Liver (tissue), 9 donors: Measurements from ENCODE around the gene TNS2. TPM values are rescaled to one million over a fixed set of nuclear protein-coding genes. Genes with fewer than 3 reads are reported as not detected.
A peak's percentile ranks its signal among the peaks of the same experiment; 100 is the strongest.

Experiments
- DNase-seq: peaks from one replicate; pipeline ENCODE4 v3.0.0-alpha.2; 2017; ENCODE audit warnings: low spot score
- H3K27ac ChIP-seq, 2 donors: one replicate each; pipeline ENCODE4 v1.7.0; 2013; ENCODE audit warnings: inconsistent platforms in 2 of 2, low read length in 2 of 2, control low read depth in 1 of 2, low read depth in 1 of 2, mild to moderate bottlenecking in 1 of 2
- H3K27me3 ChIP-seq, 4 donors: one replicate each; pipeline versions ENCODE4 v1.6.1 to v1.7.0; 2013; ENCODE audit warnings: low read length in 3 of 4, inconsistent platforms in 1 of 4, mild to moderate bottlenecking in 1 of 4, moderate library complexity in 1 of 4; ENCODE audit not compliant: control insufficient read depth in 4 of 4, insufficient read depth in 4 of 4
- H3K36me3 ChIP-seq, 4 donors: one replicate each; pipeline versions ENCODE4 v1.6.1 to v1.7.0; 2013; ENCODE audit warnings: low read length in 3 of 4, mild to moderate bottlenecking in 3 of 4, low read depth in 1 of 4, moderate library complexity in 1 of 4; ENCODE audit not compliant: control insufficient read depth in 4 of 4, insufficient read depth in 3 of 4
- H3K4me1 ChIP-seq, 4 donors: one replicate each; pipeline versions ENCODE4 v1.6.1 to v1.7.0; 2013; ENCODE audit warnings: low read length in 3 of 4, mild to moderate bottlenecking in 3 of 4, moderate library complexity in 1 of 4; ENCODE audit not compliant: control insufficient read depth in 4 of 4, insufficient read depth in 4 of 4
- H3K4me3 ChIP-seq, 3 donors: one replicate each; pipeline versions ENCODE4 v1.6.1 to v1.7.0; 2013; ENCODE audit warnings: low read length in 3 of 3, control low read depth in 1 of 3, low read depth in 1 of 3, mild to moderate bottlenecking in 1 of 3
- H3K9ac ChIP-seq, 2 donors: one replicate each; pipeline ENCODE4 v1.7.0; 2013; ENCODE audit warnings: low read length in 2 of 2, mild to moderate bottlenecking in 2 of 2, moderate library complexity in 2 of 2, control low read depth in 1 of 2, low read depth in 1 of 2
- H3K9me3 ChIP-seq, 4 donors: one replicate each; pipeline versions ENCODE4 v1.6.1 to v1.7.0; 2013; ENCODE audit warnings: low read length in 3 of 4; ENCODE audit not compliant: control insufficient read depth in 4 of 4
- CTCF ChIP-seq: fragments of 150-350 bp; IDR thresholded peaks from 2 replicates; pipeline ENCODE4 v1.5.1; 2017; ENCODE audit warnings: improper control_type of control experiment, low read depth, low read length; ENCODE audit not compliant: missing input control
- EGR1 ChIP-seq, 2 donors: IDR thresholded peaks; 2 replicates each; pipeline ENCODE4 v1.6.1; 2016 to 2018; ENCODE audit warnings: antibody characterized with exemption in 2 of 2, low read depth in 2 of 2
- JUND ChIP-seq, 2 donors: IDR thresholded peaks; 2 replicates each; pipeline ENCODE4 v1.6.1; 2016; ENCODE audit warnings: antibody characterized with exemption in 2 of 2
- RAD21 ChIP-seq, 2 donors: IDR thresholded peaks; 2 replicates each; pipeline ENCODE4 v1.6.1; 2016; ENCODE audit warnings: antibody characterized with exemption in 2 of 2, mild to moderate bottlenecking in 2 of 2
- REST ChIP-seq: IDR thresholded peaks from 2 replicates; pipeline ENCODE4 v1.6.1; 2016; ENCODE audit warnings: antibody characterized with exemption, mild to moderate bottlenecking
- RXRA ChIP-seq, 2 donors: IDR thresholded peaks; 2 replicates each; pipeline ENCODE4 v1.6.1; 2017 to 2018; ENCODE audit warnings: antibody characterized with exemption in 2 of 2, mild to moderate bottlenecking in 1 of 2
- YY1 ChIP-seq: IDR thresholded peaks from 2 replicates; pipeline ENCODE4 v1.6.1; 2016; ENCODE audit warnings: antibody characterized with exemption, mild to moderate bottlenecking
- ZBTB33 ChIP-seq: IDR thresholded peaks from 2 replicates; pipeline ENCODE4 v1.6.1; 2016; ENCODE audit warnings: antibody characterized with exemption
- WGBS: extraction: QIAGEN DNeasy Blood & Tissue Kit; methylation state at CpG from one replicate; pipeline ENCODE4 v1.1.7; 2013; 5-methylcytosine and 5-hydroxymethylcytosine counted together
- polyA plus RNA-seq, 2 donors: library from polyadenylated mRNA; stranded (reverse) in 1 of 2; unstranded in 1 of 2; fragments of 200-250 nt in 1 of 2; fragments of >200 nt in 1 of 2; fragmentation: Nextera tagmentation in 1 of 2; extraction: Ambion mirVana in 1 of 2; gene quantifications; one replicate each; pipeline versions ENCODE4 v1.2.1 to v1.2.3, GENCODE V29; 2013 to 2015
- total RNA-seq, 2 donors: library from RNA; depleted of rRNA; stranded (reverse); fragments of >200 nt; gene quantifications; one replicate each; pipeline ENCODE4 v1.2.3, GENCODE V29; 2014
- donor health status: healthy.
- donor health status: healthy.
- donor health status: healthy.
- donor health status: healthy.
- donor health status: healthy.

TNS2 gene
- total and polyA plus RNA-seq, 4 donors: 11.7 to 94.0 (median 46.0) TPM

GRCh38 chr12:53065975-53066931, 16.4 kb downstream of the TNS2 start:
- Histone ChIP-seq H3K9me3 (no peaks in the 10 kb centered on the region), H3K27me3 (no peaks in the 10 kb centered on the region), H3K4me3 (no peak overlapping the region), H3K36me3 (peaks cover 3 to 26% (median 13%) of the 10 kb centered on the region in 4 donors), H3K27ac (peak overlapping the region; percentile 17 to 41), H3K4me1 (peaks cover 5 to 22% (median 16%) of the 10 kb centered on the region in 4 donors), H3K9ac (no peak overlapping the region)
- WGBS: 39% methylated on average over 24 of the region's 24 CpGs
- TF ChIP-seq REST (no peak), YY1 (no peak), RAD21 (IDR thresholded peaks at IDR 0.05) (peak; percentile 93), CTCF (peak; percentile 78), RXRA (IDR thresholded peaks at IDR 0.05) (peak in 1 of 2 donors; percentile 40), JUND (IDR thresholded peaks at IDR 0.05) (no peak), ZBTB33 (no peak)
- peak; percentile 82 for DNase-seq

- 78% methylated on average over 7 of the region's 7 CpGs for WGBS
- peaks cover 0 to 21% (median 11%) of the 10 kb centered on the region in 4 donors for H3K36me3 ChIP-seq
- no peak for TF ChIP-seq EGR1 (IDR thresholded peaks at IDR 0.05; ENCODE audit: low read depth in 2 of 2)
- peaks cover 0 to 16% (median 7%) of the 10 kb centered on the region in 4 donors for H3K4me1 ChIP-seq
- no peak overlapping the region for H3K9ac ChIP-seq
- H3K4me3 ChIP-seq: no peak overlapping the region
- peak; percentile 23 for DNase-seq
- H3K9me3 ChIP-seq: no peaks in the 10 kb centered on the region
- no peaks in the 10 kb centered on the region for H3K27me3 ChIP-seq
- H3K27ac ChIP-seq: no peak overlapping the region
Observed at GRCh38 chr12:53067074-53067992, 17.5 kb downstream of the TNS2 start.
